Left ventricle myocardium inferior (tissue), 1 donor: Measurements from ENCODE around the gene RNGTT. TPM values are rescaled to one million over a fixed set of nuclear protein-coding genes. Genes with fewer than 3 reads are reported as not detected.

Source experiments
- DNase-seq: peaks from one replicate; pipeline ENCODE4 v3.0.0-alpha.2; 2020
- H3K27ac ChIP-seq: fragments of 200-600 bp; replicated peaks from 2 replicates; pipeline ENCODE4 v1.8.0; 2021
- H3K27me3 ChIP-seq: fragments of 200-600 bp; 2 replicates; pipeline ENCODE4 v1.8.0; 2021; ENCODE audit warnings: low read depth
- H3K36me3 ChIP-seq: fragments of 200-600 bp; 2 replicates; pipeline ENCODE4 v1.8.0; 2021
- H3K4me1 ChIP-seq: fragments of 200-600 bp; 2 replicates; pipeline ENCODE4 v1.8.0; 2021
- H3K4me3 ChIP-seq: fragments of 200-600 bp; 2 replicates; pipeline ENCODE4 v1.8.0; 2021; ENCODE audit warnings: mild to moderate bottlenecking, moderate library complexity
- H3K9me3 ChIP-seq: fragments of 200-600 bp; replicated peaks from 2 replicates; pipeline ENCODE4 v1.8.0; 2021
- CTCF ChIP-seq: fragments of 200-600 bp; IDR thresholded peaks from 2 replicates; pipeline ENCODE4 v1.8.0; 2021; ENCODE audit warnings: antibody characterized with exemption, mild to moderate bottlenecking, borderline replicate concordance
- intact Hi-C: fragments of 100-400 bp; cut with micrococcal nuclease; formaldehyde crosslinking; loops from one replicate; pipeline ENCODE4 v1.11.0; 2022
- total RNA-seq: library from RNA; stranded (reverse); fragmentation: NEBNext Ultra II Directional; extraction: Animal tissue kit (Norgen Biotek cat#: 25700); gene quantifications from one replicate; pipeline ENCODE4 v1.2.1, GENCODE V29; 2021
- donor health status: DM: no; HTN: yes; CAD: no; lungs with severe emphysema.

The RNGTT gene
- total RNA-seq, 1 donor from 2014 or later: 9.1 TPM

- Histone ChIP-seq H3K27ac (no peak overlapping the region), H3K27me3 (no peaks in the 10 kb centered on the region), H3K4me3 (no peak overlapping the region), H3K9me3 (peaks cover 12% of the 10 kb centered on the region), H3K36me3 (no peaks in the 10 kb centered on the region), H3K4me1 (no peaks in the 10 kb centered on the region)
- no peak for DNase-seq
- intact Hi-C loops: no loop called here
- no peak for TF ChIP-seq CTCF
Observed at GRCh38 chr6:88574031-88574430, 389.4 kb downstream of the RNGTT start.

GRCh38 chr6:88573561-88573960 lies 389.9 kb downstream of the RNGTT start:
- Histone ChIP-seq H3K4me1 (no peaks in the 10 kb centered on the region), H3K27me3 (no peaks in the 10 kb centered on the region), H3K36me3 (no peaks in the 10 kb centered on the region), H3K9me3 (peaks cover 12% of the 10 kb centered on the region), H3K4me3 (no peak overlapping the region), H3K27ac (no peak overlapping the region)
- no peak for DNase-seq
- no peak for TF ChIP-seq CTCF
- intact Hi-C loops: no loop called here

GRCh38 chr6:88572449-88573139 lies 390.8 kb downstream of the RNGTT start:
- DNase-seq: no peak
- Histone ChIP-seq H3K36me3 (no peaks in the 10 kb centered on the region), H3K27ac (no peak overlapping the region), H3K4me1 (no peaks in the 10 kb centered on the region), H3K9me3 (peaks cover 12% of the 10 kb centered on the region), H3K27me3 (no peaks in the 10 kb centered on the region), H3K4me3 (no peak overlapping the region)
- intact Hi-C loops: no loop called here
- no peak for TF ChIP-seq CTCF

GRCh38 chr6:88569959-88570358 lies 393.5 kb downstream of the RNGTT start:
- Histone ChIP-seq H3K27ac (no peak overlapping the region), H3K36me3 (no peaks in the 10 kb centered on the region), H3K9me3 (peaks cover 12% of the 10 kb centered on the region), H3K27me3 (no peaks in the 10 kb centered on the region), H3K4me1 (no peaks in the 10 kb centered on the region), H3K4me3 (no peak overlapping the region)
- no peak for TF ChIP-seq CTCF
- no peak for DNase-seq
- intact Hi-C loops: no loop called here

- Histone ChIP-seq H3K4me1 (no peaks in the 10 kb centered on the region), H3K4me3 (no peak overlapping the region), H3K27me3 (no peaks in the 10 kb centered on the region), H3K27ac (no peak overlapping the region), H3K9me3 (peaks cover 12% of the 10 kb centered on the region), H3K36me3 (no peaks in the 10 kb centered on the region)
- no peak for DNase-seq
- intact Hi-C loops: no loop called here
- TF ChIP-seq CTCF: no peak
Observed at GRCh38 chr6:88567696-88568095, 395.7 kb downstream of the RNGTT start.
